ENCODE data around the gene THEM4.

- TF ChIP-seq, protein P1, sequence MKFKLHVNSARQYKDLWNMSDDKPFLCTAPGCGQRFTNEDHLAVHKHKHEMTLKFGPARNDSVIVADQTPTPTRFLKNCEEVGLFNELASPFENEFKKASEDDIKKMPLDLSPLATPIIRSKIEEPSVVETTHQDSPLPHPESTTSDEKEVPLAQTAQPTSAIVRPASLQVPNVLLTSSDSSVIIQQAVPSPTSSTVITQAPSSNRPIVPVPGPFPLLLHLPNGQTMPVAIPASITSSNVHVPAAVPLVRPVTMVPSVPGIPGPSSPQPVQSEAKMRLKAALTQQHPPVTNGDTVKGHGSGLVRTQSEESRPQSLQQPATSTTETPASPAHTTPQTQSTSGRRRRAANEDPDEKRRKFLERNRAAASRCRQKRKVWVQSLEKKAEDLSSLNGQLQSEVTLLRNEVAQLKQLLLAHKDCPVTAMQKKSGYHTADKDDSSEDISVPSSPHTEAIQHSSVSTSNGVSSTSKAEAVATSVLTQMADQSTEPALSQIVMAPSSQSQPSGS (IDR thresholded peaks at IDR 0.05; ENCODE audit: low read length): no peak
- TF ChIP-seq, protein P2, sequence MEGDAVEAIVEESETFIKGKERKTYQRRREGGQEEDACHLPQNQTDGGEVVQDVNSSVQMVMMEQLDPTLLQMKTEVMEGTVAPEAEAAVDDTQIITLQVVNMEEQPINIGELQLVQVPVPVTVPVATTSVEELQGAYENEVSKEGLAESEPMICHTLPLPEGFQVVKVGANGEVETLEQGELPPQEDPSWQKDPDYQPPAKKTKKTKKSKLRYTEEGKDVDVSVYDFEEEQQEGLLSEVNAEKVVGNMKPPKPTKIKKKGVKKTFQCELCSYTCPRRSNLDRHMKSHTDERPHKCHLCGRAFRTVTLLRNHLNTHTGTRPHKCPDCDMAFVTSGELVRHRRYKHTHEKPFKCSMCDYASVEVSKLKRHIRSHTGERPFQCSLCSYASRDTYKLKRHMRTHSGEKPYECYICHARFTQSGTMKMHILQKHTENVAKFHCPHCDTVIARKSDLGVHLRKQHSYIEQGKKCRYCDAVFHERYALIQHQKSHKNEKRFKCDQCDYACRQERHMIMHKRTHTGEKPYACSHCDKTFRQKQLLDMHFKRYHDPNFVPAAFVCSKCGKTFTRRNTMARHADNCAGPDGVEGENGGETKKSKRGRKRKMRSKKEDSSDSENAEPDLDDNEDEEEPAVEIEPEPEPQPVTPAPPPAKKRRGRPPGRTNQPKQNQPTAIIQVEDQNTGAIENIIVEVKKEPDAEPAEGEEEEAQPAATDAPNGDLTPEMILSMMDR (IDR thresholded peaks at IDR 0.05; ENCODE audit: control extremely low read depth in 1 of 3, insufficient read depth in 1 of 3, low read depth in 1 of 3, low read length in 3 of 3): no peak
- no peak for TF ChIP-seq CREB1 (IDR thresholded peaks at IDR 0.05)
- TF ChIP-seq, protein P3, sequence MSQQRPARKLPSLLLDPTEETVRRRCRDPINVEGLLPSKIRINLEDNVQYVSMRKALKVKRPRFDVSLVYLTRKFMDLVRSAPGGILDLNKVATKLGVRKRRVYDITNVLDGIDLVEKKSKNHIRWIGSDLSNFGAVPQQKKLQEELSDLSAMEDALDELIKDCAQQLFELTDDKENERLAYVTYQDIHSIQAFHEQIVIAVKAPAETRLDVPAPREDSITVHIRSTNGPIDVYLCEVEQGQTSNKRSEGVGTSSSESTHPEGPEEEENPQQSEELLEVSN (IDR thresholded peaks at IDR 0.05): no peak
- no peak for TF ChIP-seq ZNF274 (IDR thresholded peaks at IDR 0.05; ENCODE audit: borderline replicate concordance, extremely low read depth, low read length)
- TF ChIP-seq SRF (IDR thresholded peaks at IDR 0.05; ENCODE audit: low read depth, low read length): no peak
These were observed 50.2 kb downstream of the THEM4 start for GRCh38 chr1:151858886-151859665.
